B cell (primary cell): ENCODE data around the gene FIZ1. TPM values are rescaled to one million over a fixed set of nuclear protein-coding genes. Genes with fewer than 3 reads are reported as not detected.

Experiments
- ATAC-seq: fragments of 200-7000 bp; cut with Tn5 transposase; one replicate; pipeline ENCODE4 v1.10.0; 2021; ENCODE audit warnings: low read depth, mild to moderate bottlenecking, moderate number of reproducible peaks, moderate library complexity
- CTCF ChIA-PET: fragments of 350-600 bp; sonication (Branson Sonifier 250); formaldehyde crosslinking; loops from one replicate; lab custom pipeline; 2021; ENCODE audit warnings: antibody characterized with exemption, inconsistent platforms; lab: Charles Lee
- POLR2A ChIA-PET: fragments of 350-600 bp; sonication (Branson Sonifier 250); formaldehyde crosslinking; loops from one replicate; lab custom pipeline; 2021; ENCODE audit warnings: antibody characterized with exemption; lab: Charles Lee
- DNase-seq: peaks from one replicate; pipeline ENCODE4 v3.0.0; 2013
- H2AFZ ChIP-seq: 2 replicates; pipeline ENCODE4 v1.6.1; 2012; ENCODE audit warnings: mild to moderate bottlenecking, low read depth, low read length; ENCODE audit not compliant: insufficient read depth, poor library complexity, severe bottlenecking
- H3K27ac ChIP-seq, 2 donors: 1 replicate in 1 of 2; 2 replicates in 1 of 2; pipeline ENCODE4 v1.5.1; 2012 to 2013; ENCODE audit warnings: low read length in 2 of 2, mild to moderate bottlenecking in 2 of 2, moderate library complexity in 1 of 2
- H3K27me3 ChIP-seq, 4 experiments: fragments of 200-600 bp in 1 of 4; sonication (generic) in 1 of 4; replicated peaks in 1 of 4; 1 replicate in 2 of 4; 2 replicates in 2 of 4; pipeline versions ENCODE4 v1.6.1 to v1.7.0; 2013 to 2016; ENCODE audit warnings: low read length in 3 of 4, mild to moderate bottlenecking in 2 of 4, mixed read lengths in 1 of 4, moderate library complexity in 1 of 4; ENCODE audit not compliant: insufficient read depth in 4 of 4, control insufficient read depth in 3 of 4; ENCODE audit errors: control extremely low read depth in 1 of 4
- H3K36me3 ChIP-seq, 2 experiments: replicated peaks in 1 of 2; 1 replicate in 1 of 2; 2 replicates in 1 of 2; pipeline versions ENCODE4 v1.6.1 to v1.7.1; 2013; ENCODE audit warnings: low read length in 1 of 2; ENCODE audit not compliant: insufficient read depth in 2 of 2, control insufficient read depth in 1 of 2; ENCODE audit errors: control extremely low read depth in 1 of 2, extremely low read depth in 1 of 2
- H3K4me1 ChIP-seq, 2 donors: fragments of 200-600 bp in 1 of 2; sonication (generic) in 1 of 2; 1 replicate in 1 of 2; 2 replicates in 1 of 2; pipeline versions ENCODE4 v1.5.1 to v1.6.1; 2013 to 2017; ENCODE audit warnings: low read length in 2 of 2; ENCODE audit not compliant: control insufficient read depth in 2 of 2, insufficient read depth in 2 of 2
- H3K4me2 ChIP-seq: replicated peaks from 2 replicates; pipeline ENCODE3; 2012; ENCODE audit warnings: mild to moderate bottlenecking, low read depth, low read length; ENCODE audit not compliant: poor library complexity, severe bottlenecking
- H3K4me3 ChIP-seq, 5 experiments: fragments of 200-600 bp in 1 of 5; sonication (generic) in 1 of 5; 1 replicate in 3 of 5; 2 replicates in 2 of 5; pipeline versions ENCODE4 v1.5.1 to v1.7.0; 2011 to 2016; ENCODE audit warnings: low read length in 4 of 5, mild to moderate bottlenecking in 4 of 5, low read depth in 2 of 5, control low read depth in 1 of 5, moderate library complexity in 1 of 5; ENCODE audit not compliant: insufficient read depth in 1 of 5; ENCODE audit errors: control extremely low read depth in 1 of 5, extremely low read depth in 1 of 5
- H3K79me2 ChIP-seq: fragments of 200-600 bp; sonication (generic); one replicate; pipeline ENCODE4 v1.6.0; 2016; ENCODE audit warnings: low read length; ENCODE audit not compliant: control insufficient read depth, insufficient read depth
- H3K9ac ChIP-seq: fragments of 200-600 bp; sonication (generic); 2 replicates; pipeline ENCODE4 v1.6.1; 2017; ENCODE audit warnings: mild to moderate bottlenecking, low read length, moderate library complexity
- H3K9me3 ChIP-seq, 3 donors: one replicate each; pipeline versions ENCODE4 v1.6.1 to v1.7.1; 2013; ENCODE audit warnings: low read length in 2 of 3; ENCODE audit not compliant: control insufficient read depth in 2 of 3, insufficient read depth in 1 of 3; ENCODE audit errors: control extremely low read depth in 1 of 3
- H4K20me1 ChIP-seq: 2 replicates; pipeline ENCODE4 v1.6.0; 2012; ENCODE audit warnings: mild to moderate bottlenecking, low read length; ENCODE audit not compliant: insufficient read depth, control insufficient read depth, poor library complexity, severe bottlenecking
- H3K27ac Mint-ChIP-seq: one replicate; pipeline ENCODE4 v1.8.0; 2021; ENCODE audit warnings: mixed read lengths
- H3K27me3 Mint-ChIP-seq: one replicate; pipeline ENCODE4 v1.8.0; 2021; ENCODE audit warnings: mixed read lengths
- H3K4me1 Mint-ChIP-seq: one replicate; pipeline ENCODE4 v1.8.0; 2021; ENCODE audit warnings: mixed read lengths
- H3K4me3 Mint-ChIP-seq: one replicate; pipeline ENCODE4 v1.8.0; 2021; ENCODE audit warnings: mixed read lengths
- H3K9me3 Mint-ChIP-seq: one replicate; pipeline ENCODE4 v1.8.0; 2022; ENCODE audit warnings: mixed read lengths; ENCODE audit not compliant: insufficient read depth
- EZH2 ChIP-seq: IDR thresholded peaks from 2 replicates; pipeline ENCODE4 v1.6.1; 2012; ENCODE audit warnings: borderline replicate concordance, low read depth, mild to moderate bottlenecking, moderate library complexity, low read length; ENCODE audit not compliant: insufficient read depth, poor library complexity, severe bottlenecking
- WGBS: methylation state at CpG from one replicate; pipeline ENCODE4 v1.1.5; 2013; ENCODE audit warnings: missing lambda C conversion rate; ENCODE audit not compliant: insufficient coverage; 5-methylcytosine and 5-hydroxymethylcytosine counted together
- intact Hi-C: fragments of 100-400 bp; cut with micrococcal nuclease; formaldehyde crosslinking; loops from one replicate; pipeline ENCODE4 v1.10.0; 2022
- polyA plus RNA-seq: library from polyadenylated mRNA; depleted of rRNA; stranded (reverse); fragments of >200 nt; gene quantifications from 2 replicates; pipeline ENCODE4 v1.2.3, GENCODE V29; 2012
- total RNA-seq, 2 donors: library from RNA; stranded (reverse); fragments of 120-200 nt in 1 of 2; gene quantifications; 1 replicate in 1 of 2; 2 replicates in 1 of 2; pipeline versions ENCODE4 v1.2.3 to v1.2.4, GENCODE V29; 2013 to 2022
- TF ChIP-seq, protein P1 (sequence below): fragments of 200-600 bp; IDR thresholded peaks from one replicate; pipeline ENCODE4 v1.8.0; 2022; ENCODE audit warnings: antibody characterized with exemption, mild to moderate bottlenecking

Gene FIZ1
- total and polyA plus RNA-seq, 2 donors (not counting 1 experiment from before 2014, with no cell fraction given), result 8.0 to 26.4 TPM

DNA sequence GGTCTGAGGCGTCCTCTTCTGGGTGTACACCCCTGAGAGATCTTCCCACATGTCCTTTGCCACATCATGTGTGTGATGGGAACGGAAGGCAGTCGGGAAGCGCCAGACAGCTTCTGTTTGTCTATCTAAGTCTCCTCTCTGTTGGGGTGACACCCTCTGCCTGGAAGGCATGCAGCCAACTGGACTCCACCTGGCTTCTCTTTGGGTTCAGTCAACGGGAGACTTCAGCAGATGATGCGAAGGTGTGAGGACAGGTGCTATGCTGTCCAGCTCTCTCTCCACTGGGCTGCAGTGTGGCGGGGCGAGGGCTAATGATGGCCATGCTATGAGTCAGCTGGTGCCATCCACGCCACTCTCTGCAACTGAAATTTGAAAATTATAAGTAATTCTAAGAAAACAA lies 39.6 kb downstream of the FIZ1 start:
- Histone ChIP-seq H3K4me1 (no peaks in the 10 kb centered on the region), H3K9ac (no peak overlapping the region), H3K4me2 (no peak overlapping the region), H4K20me1 (no peaks in the 10 kb centered on the region), H2AFZ (no peak overlapping the region), H3K36me3 (no peaks in the 10 kb centered on the region), H3K9me3 (peaks cover 2 to 12% (median 4%) of the 10 kb centered on the region in 3 donors), H3K79me2 (no peaks in the 10 kb centered on the region), H3K27ac (no peak overlapping the region), H3K27me3 (peaks cover 0 to 6% (median 3%) of the 10 kb centered on the region in 4 experiments), H3K4me3 (no peak overlapping the region)
- CTCF ChIA-PET, result no interaction called here
- no peak for DNase-seq
- intact Hi-C loops, result no loop called here
- H3K27me3 Mint-ChIP-seq, result peaks cover 5% of the 10 kb centered on the region
- no peak overlapping the region for H3K27ac Mint-ChIP-seq
- H3K4me1 Mint-ChIP-seq, result no peaks in the 10 kb centered on the region
- WGBS, result 95% methylated on average over 7 of the region's 9 CpGs
- no peak overlapping the region for H3K4me3 Mint-ChIP-seq
- POLR2A ChIA-PET, result interaction anchor here (0.6 kb wide), 1 partner anchor 12 kb away, joined by 3 read pairs; no protein-coding TSS in a partner anchor
- H3K9me3 Mint-ChIP-seq, result no peaks in the 10 kb centered on the region
- no peak for ATAC-seq
- TF ChIP-seq EZH2, result no peak
- TF ChIP-seq, protein P1, sequence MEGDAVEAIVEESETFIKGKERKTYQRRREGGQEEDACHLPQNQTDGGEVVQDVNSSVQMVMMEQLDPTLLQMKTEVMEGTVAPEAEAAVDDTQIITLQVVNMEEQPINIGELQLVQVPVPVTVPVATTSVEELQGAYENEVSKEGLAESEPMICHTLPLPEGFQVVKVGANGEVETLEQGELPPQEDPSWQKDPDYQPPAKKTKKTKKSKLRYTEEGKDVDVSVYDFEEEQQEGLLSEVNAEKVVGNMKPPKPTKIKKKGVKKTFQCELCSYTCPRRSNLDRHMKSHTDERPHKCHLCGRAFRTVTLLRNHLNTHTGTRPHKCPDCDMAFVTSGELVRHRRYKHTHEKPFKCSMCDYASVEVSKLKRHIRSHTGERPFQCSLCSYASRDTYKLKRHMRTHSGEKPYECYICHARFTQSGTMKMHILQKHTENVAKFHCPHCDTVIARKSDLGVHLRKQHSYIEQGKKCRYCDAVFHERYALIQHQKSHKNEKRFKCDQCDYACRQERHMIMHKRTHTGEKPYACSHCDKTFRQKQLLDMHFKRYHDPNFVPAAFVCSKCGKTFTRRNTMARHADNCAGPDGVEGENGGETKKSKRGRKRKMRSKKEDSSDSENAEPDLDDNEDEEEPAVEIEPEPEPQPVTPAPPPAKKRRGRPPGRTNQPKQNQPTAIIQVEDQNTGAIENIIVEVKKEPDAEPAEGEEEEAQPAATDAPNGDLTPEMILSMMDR, result no peak

DNA sequence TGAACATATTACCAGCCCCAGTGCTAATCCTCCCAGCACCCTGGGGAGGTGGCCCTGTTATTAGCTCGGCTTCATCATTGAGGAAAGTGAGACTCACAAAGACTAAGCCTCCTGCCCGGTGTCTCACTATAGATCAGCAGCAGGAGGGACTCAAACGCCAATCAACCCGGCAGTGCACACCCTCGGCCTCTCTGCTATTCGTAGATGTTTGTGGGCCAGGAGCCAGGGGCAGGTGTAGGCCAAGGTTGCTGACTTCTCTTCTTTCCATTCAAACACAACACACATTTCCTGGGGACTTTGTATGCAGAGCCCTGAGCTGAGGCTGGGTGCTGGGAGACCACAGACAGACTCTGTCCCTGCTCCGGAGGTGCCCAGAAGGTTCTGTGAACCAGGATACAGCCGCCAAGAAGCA lies 44.6 kb downstream of the FIZ1 start:
- TF ChIP-seq, protein P1, result no peak
- TF ChIP-seq EZH2, result no peak
- intact Hi-C loops, result no loop called here
- Mint-ChIP-seq H3K27ac (no peak overlapping the region), H3K27me3 (peaks cover 24% of the 10 kb centered on the region), H3K4me3 (no peak overlapping the region), H3K4me1 (peaks cover 2% of the 10 kb centered on the region), H3K9me3 (no peaks in the 10 kb centered on the region)
- Histone ChIP-seq H3K79me2 (no peaks in the 10 kb centered on the region), H3K4me2 (no peak overlapping the region), H3K9ac (no peak overlapping the region), H3K9me3 (no peaks in the 10 kb centered on the region), H3K27ac (no peak overlapping the region), H4K20me1 (no peaks in the 10 kb centered on the region), H3K27me3 (no peaks in the 10 kb centered on the region), H3K36me3 (no peaks in the 10 kb centered on the region), H3K4me1 (no peaks in the 10 kb centered on the region), H3K4me3 (no peak overlapping the region), H2AFZ (no peak overlapping the region)
- no peak for DNase-seq
- no peak for ATAC-seq
- ChIA-PET CTCF (interaction anchor here (0.6 kb wide), 1 partner anchor 624 kb away, joined by 3 read pairs; no protein-coding TSS in a partner anchor), POLR2A (no interaction called here)
- WGBS, result 87% methylated on average over 8 of the region's 8 CpGs
